ENCODE results near the gene TOE1.
A peak's percentile ranks its signal among the peaks of the same experiment; 100 is the strongest.
"Not testable (repeated sequence)": the region's sequence is repeated elsewhere in the genome, so short reads cannot be mapped to it uniquely, and the experiment has no call there.

The TOE1 gene

DNA sequence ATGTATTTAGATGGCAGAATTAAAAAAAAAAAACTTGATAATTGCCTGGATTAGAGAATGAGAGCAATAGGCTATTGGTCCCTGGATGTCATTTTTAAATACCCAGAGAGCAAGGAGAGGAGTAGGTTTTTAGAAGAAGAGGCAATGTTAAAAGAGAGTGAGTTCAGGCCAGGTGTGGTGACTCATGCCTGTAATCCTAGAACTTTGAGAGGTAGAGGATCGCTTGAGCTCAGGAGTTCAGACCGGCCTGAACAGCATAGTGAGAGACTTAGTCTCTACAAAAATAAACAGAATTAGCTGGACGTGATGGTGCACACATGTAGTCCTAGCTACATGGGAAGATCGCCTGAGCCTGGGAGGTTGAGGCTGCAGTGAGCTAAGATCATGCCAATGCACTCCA is 16.2 kb downstream of the TOE1 start:
- DNase-seq, result no peak

DNA sequence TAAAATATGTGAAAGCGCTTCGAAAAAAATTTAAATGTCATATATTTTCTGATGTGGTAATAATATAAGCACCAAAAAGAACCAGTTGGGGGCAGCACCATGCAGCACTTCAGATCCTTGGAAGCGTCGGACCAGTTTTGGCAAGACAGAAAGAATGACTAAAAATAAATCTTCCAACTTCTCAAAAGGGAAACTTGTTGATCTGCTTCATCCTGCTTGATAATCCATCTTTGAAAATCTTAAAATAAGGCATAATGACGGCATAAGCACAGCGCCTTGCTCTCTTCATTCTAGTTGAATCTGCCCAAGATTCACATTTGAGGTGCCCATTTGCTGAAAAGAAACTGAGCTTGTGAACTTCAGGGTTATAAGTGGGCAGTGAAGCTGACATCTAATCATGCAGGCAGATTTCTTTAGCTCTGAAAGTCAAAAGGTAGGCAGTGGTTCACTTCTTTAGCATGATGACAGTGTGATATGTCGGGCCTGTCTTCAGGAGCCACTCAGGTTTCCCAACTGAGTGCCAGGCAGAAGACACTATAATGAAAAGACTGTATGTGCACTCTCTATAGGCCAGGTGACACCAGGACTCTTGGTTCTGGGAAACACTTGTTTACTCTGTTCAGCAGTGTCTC is 20.0 kb downstream of the TOE1 start:
- DNase-seq, result peak; percentile 19

DNA sequence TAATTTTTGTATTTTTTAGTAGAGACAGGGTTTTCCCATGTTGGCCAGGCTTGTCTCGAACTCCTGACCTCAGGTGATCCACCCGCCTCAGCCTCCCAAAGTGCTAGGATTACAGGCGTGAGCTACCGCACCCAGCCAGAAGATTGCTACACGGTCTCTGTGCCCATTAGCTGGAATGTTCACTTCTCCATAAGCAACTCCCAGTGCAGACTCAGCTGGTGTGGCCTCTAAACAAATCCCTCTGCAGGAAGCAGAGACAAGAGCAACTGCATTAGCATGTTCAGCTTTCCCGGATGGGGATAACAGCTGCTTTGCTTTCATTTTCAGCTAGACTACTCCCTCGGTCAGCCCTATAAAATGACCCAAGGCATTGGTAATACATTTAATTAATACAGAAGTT is 21.0 kb downstream of the TOE1 start:
- not testable (repeated sequence) for DNase-seq

DNA sequence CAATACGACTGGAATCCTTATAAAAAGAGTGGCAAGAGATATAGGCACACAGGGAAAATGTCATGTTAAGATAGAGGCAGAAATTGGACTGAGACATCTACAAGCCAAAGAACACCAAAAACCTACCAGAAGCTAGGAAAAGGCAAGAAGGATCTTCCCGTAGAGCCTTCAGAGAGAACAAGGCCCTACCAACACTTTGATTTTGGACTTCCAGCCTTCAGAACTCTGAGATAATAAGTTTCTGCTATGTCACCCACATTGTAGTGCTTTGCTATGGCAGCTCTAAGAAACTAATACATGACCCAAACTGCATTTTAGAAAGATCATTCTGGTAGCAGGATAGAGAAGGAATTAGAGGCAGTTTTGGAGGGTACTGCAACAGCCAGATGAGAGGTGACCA is 24.3 kb downstream of the TOE1 start:
- DNase-seq, result no peak

DNA sequence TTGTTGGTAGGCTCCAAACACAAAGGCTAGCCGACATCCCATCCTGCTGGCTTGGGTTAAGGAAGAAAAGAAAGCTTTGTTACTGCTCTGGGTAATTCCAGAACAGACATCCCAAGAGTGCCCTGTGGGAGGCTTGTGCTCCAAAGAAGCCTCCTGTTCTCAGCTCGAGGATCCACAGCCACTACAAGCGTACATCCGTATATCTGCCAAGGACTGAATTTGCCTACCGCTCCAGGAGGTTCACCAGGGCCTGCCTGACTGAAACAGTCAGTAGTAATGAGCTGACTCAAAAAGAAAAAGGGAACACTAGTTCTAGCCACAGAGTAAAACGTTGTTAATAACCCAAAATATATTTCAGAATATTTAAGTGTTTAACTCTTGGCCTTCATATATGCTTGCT is 25.1 kb downstream of the TOE1 start:
- DNase-seq, result no peak

DNA sequence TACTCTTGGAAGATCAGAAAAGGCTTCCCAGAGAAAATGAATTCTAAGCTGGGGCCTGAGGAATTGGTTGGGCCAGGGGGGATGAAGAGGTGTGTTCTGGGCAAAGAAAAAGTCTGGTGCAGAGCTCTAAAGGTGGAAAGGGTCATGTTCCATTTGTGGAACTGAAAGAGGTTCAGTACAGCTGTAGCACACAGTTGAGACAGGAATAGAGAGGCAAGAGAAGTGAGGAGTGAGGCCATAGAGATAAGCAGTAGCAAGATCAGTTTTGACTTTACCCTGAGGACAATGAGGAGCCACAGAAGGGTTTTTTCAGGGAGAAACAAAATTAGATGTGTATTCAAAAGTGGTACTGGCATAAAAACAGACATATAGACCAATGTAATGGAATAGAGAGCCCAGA is 30.6 kb downstream of the TOE1 start:
- DNase-seq, result no peak

DNA sequence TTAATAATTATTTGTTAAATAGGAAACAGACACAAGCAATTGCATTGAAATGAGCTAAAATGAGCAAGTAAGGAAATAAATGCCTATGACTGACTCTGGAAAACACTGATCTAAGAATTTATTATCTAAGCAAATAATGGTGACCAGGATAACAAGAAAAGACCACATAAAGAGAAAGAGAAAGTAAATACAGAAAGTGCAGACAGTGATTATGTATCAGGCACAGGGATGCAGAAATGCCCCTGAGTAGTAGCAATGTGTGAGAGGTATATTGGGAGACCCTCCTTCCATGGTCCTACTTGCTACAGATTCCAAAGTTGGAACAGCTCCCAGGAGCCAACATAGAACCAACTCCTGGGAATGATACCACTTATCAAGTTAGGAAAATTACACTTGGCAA is 33.6 kb downstream of the TOE1 start:
- no peak for DNase-seq

DNA sequence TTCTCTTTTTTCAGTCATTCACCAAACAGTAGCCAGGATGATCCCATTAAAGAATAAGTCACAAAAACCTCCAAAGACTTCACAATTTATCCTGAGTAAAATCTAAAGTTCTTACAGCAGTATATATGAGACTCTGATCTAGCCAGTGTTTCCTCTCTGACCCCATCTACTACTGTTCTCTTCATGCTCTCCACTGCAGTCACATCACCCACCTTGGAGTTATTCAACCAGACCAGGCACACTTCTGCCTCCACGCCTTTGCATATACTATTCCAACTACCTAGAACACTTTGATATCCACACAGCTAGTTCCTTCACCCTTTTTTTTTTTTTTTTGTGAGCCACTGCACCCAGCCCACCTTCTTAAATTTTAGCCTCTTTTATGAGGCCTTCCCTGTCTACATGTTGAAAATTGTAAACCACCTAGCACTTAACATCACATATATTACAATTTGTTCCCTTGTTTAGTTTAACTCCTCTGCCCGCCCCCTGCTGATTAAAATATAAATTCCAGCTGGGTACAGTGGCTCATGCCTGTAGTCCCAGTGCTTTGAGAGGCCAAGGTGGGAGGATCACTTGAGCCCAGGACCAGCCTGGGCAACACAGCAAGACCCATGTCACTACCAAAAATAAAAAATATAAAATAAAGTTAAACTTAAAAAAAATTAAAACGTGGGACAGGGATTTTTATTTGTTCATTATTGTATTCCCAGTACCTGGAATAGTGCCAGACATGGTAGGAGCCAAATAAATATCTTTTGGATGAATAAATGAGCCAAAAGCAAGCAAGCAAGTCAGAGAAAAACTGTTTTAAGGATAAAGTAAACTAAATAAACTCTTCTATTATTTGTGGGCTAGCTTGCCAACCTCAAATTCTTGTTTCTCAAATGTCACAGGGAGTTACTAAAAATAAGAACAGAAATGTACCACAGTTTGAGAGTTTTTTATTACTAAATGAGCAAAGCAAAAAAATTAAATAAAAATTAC is 35.4 kb downstream of the TOE1 start:
- no peak for DNase-seq

DNA sequence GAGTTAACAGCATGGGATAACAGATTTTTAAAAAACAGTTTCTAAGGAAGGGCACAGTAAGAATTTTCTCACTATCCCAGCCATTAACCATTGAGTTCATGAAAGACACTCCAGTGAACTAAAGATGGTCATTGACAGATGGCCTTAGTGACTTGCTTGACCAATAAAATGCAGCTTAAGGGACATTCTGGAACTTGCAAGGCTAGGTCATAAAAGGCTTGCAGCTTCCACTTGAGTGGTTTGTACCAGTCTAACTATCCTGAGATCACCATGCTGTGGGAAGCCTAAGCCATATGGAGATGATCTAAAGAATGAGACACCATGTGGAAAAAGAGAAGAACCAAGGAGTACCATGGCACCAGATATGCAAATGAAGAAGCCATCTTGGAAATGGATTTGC is 38.2 kb downstream of the TOE1 start:
- DNase-seq, result no peak

DNA sequence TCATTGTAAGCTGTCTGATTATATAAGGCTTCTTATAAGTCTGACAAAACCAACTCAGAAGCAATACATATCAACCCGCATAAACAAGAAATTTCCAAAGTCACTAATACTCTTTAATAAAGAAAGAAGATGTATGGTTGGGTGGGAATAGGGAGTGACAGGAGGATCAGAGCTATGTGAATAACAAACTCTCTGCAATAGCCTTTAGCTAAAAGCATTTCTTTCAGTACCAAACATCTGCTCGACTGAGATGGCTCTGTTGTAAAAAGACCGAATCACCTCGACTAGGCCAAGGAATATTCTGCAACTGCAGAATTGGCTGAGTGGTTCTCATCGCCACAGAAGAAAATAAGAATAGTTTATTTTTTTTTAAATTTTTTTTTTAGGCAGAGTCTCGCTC is 39.6 kb downstream of the TOE1 start:
- no peak for DNase-seq

DNA sequence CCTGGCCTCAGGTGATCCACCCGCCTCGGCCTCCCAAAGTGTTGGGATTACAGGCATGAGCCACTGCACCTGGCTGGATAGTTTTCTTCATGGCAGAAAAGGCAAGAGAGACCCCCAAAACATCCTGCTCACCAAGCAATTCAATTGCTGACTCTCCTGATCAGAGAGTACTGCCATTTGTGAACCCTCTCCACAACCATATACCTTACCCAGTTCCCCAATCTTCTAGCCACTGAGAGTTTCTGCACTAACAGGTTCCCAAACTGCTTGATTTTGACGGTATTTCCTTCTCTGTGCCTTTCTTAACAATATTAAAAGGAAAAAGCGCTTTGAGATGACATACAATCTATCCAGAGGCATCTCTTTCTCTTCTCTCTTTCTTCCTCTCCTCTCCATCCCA is 40.2 kb downstream of the TOE1 start:
- no peak for DNase-seq

DNA sequence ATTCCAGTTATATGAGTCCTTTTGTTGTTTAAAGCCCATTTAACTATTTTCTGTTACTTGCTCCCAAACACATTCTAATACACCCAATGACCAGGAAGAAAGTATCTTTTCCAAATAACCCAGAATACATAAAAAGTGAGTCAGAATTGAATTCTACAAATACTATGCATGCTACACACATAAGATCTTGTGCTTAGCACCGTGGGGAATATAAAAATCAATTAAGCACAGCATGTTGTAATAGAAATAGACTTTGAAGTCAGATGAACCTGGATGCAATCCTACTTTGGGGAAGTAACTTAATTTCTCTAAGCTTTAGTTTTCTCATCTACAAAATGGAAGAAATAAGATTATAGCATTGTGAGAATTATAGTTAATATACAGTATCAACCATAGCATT is 40.8 kb downstream of the TOE1 start:
- DNase-seq, result no peak

DNA sequence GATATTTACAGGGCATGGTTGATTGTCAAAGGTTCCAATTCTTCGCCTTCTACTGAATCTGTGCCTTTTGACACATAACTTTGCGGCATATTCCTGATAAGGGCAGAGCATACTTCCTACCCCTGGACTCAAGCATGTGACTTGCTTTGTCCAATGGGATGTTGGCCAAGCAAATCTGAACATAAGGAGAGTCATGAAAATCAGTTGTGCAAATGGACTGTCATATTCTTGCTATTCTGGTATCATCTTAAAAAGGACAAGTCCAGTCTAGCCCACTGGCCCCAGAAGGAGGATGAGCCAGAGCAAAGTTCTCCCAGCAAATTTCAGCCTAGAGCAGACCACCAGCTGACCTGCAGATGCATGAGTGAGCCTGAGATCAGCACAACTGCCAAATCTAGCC is 41.3 kb downstream of the TOE1 start:
- no peak for DNase-seq

DNA sequence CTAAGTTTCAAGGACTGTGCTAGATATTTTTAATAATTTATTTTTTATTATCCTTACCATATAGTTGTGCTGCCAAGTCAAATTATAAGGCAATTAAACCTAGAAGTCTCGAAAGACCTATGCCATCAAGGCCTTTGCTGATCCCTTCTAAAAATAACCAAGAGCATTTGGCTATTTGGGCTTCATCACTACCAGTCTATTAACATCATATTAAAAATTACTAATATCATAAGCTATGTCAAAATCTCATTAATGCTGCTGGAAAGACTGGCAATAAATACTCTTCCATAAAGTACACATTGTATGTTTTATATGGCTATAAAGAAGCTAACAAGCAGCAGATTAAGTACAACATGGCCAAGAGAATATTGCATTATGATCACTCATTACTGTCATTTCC is 43.2 kb downstream of the TOE1 start:
- no peak for DNase-seq

DNA sequence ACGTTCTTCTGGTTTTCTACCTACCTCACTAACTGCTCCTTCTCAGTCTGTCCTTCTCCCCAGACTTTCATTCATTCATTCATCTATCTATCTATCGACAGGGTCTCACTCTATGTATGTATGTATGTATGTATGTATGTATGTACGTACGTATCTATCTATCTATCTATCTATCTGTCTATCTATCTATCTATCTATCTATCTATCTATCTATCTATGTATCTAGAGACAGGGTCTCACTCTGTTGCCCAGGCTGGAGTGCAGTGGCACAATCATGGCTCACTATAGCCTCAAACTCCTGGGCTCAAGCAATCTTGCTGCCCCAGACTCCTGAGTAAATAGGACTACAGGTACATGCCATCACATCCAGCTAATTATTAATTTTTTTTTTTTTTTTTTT is 44.2 kb downstream of the TOE1 start:
- DNase-seq, result not testable (repeated sequence)

DNA sequence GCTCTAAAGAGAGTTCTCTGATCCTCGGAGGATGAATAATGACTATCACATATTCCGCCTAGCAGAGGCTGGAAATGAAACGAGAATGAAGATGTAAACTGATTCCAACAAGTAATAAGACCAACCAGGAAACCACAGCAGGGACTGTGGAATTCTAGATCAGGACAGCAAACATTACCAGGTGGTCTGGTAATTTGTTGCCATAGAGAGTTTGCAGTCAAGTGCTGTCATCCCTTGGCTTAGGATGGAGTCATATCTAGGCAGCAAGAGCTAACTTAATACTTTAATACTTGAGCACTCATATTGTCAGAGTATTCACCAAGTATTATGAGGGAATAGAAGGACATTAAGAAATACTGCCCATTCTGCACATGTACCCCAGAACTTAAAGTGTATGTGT is 45.3 kb downstream of the TOE1 start:
- DNase-seq, result peak; percentile 58

DNA sequence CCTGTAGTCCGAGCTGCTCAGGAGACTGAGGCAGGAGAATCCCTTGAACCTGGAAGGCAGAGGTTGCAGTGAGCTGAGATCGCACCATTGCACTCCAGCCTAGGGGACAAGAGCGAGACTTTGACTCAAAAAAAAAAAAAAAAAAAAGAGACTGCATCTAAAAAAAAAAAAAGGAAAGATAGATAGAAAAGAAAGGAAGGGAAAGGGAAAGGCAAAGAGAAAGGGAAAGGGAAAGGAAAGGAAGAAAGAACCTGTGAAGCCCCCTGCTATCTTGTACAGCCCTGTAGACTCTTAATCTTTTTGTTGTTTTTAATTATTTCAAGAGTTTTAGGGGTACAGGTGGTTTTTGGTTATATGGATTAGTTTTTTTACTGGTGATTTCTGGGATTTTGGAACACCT is 46.2 kb downstream of the TOE1 start:
- no peak for DNase-seq
